Body of pancreas (tissue), 4 donors: Measurements from ENCODE around the gene CLDN3. TPM values are rescaled to one million over a fixed set of nuclear protein-coding genes. Genes with fewer than 3 reads are reported as not detected.
A peak's percentile ranks its signal among the peaks of the same experiment; 100 is the strongest.

ENCODE experiments used
- ATAC-seq: fragments of 150-250 bp; one replicate; pipeline ENCODE4 v1.9.1; 2016
- DNase-seq, 4 donors: peaks; one replicate each; pipeline ENCODE4 v3.0.0-alpha.2; 2019
- H3K27ac ChIP-seq, 4 donors: fragments of 200-600 bp; sonication (generic); 1 replicate in 3 of 4; 2 replicates in 1 of 4; pipeline versions ENCODE4 v1.5.1 to v1.6.1; 2016 to 2019; ENCODE audit warnings: mild to moderate bottlenecking in 1 of 4, mixed read lengths in 1 of 4, moderate library complexity in 1 of 4
- H3K27me3 ChIP-seq, 2 donors: fragments of 200-600 bp; sonication (generic); one replicate each; pipeline ENCODE4 v1.6.0; 2016; ENCODE audit warnings: mild to moderate bottlenecking in 1 of 2
- H3K36me3 ChIP-seq, 2 donors: fragments of 200-600 bp; sonication (generic); replicated peaks in 1 of 2; 2 replicates each; pipeline ENCODE4 v1.5.1; 2016; ENCODE audit warnings: low read depth in 2 of 2; ENCODE audit not compliant: insufficient read depth in 1 of 2
- H3K4me1 ChIP-seq: fragments of 200-600 bp; sonication (generic); one replicate; pipeline ENCODE4 v1.6.0; 2016
- H3K4me3 ChIP-seq, 2 donors: fragments of 200-600 bp; sonication (generic); 1 replicate in 1 of 2; 2 replicates in 1 of 2; pipeline ENCODE4 v1.5.1; 2016 to 2019
- H3K9me3 ChIP-seq, 3 donors: fragments of 200-600 bp; sonication (generic); 1 replicate in 2 of 3; 2 replicates in 1 of 3; pipeline ENCODE4 v1.5.1; 2016
- CTCF ChIP-seq, 7 experiments: fragments of 450-650 bp in 4 of 7; fragments of 200-600 bp in 3 of 7; sonication (generic) in 3 of 7; IDR thresholded peaks; one replicate each; pipeline ENCODE4 v1.5.1; 2016 to 2019; ENCODE audit warnings: antibody characterized with exemption in 7 of 7
- POLR2A ChIP-seq, 3 donors: fragments of 450-650 bp; IDR thresholded peaks; one replicate each; pipeline ENCODE4 v1.6.1; 2016; ENCODE audit warnings: antibody characterized with exemption in 3 of 3, mild to moderate bottlenecking in 2 of 3
- WGBS, 2 donors: methylation state at CpG; one replicate each; pipeline ENCODE4 v1.1.5; 2017; 5-methylcytosine and 5-hydroxymethylcytosine counted together
- intact Hi-C: fragments of 100-400 bp; cut with DNase I; formaldehyde crosslinking; loops from one replicate; pipeline ENCODE4 v1.15.1; 2023
- total RNA-seq, 2 donors: library from RNA; depleted of rRNA; stranded (reverse); fragments of >200 nt; gene quantifications; one replicate each; pipeline ENCODE4 v1.1.0, GENCODE V29; 2016

Gene CLDN3
- total RNA-seq, 2 donors from 2014 or later, result 94.2 to 150 TPM

GRCh38 chr7:73770860-73771670 is 995 bp upstream of the CLDN3 start:
- ATAC-seq, result no peak
- Histone ChIP-seq H3K4me3 (peak overlapping the region in 1 of 2 donors; percentile 13), H3K36me3 (no peaks in the 10 kb centered on the region), H3K9me3 (no peaks in the 10 kb centered on the region), H3K4me1 (peaks cover 33% of the 10 kb centered on the region), H3K27me3 (no peaks in the 10 kb centered on the region), H3K27ac (peak overlapping the region; percentile 83 to 97 (median 92))
- no peak for DNase-seq
- intact Hi-C loops, result no loop called here
- no peak for TF ChIP-seq POLR2A (IDR thresholded peaks at IDR 0.05)
- TF ChIP-seq CTCF (IDR thresholded peaks at IDR 0.05), result no peak
- 59 to 68% methylated on average over 16 to 17 of the region's 17 CpGs for WGBS, 2 donors

- Histone ChIP-seq H3K4me3 (peak overlapping the region; percentile 13 to 58), H3K27ac (peak overlapping the region; percentile 83 to 97 (median 92)), H3K36me3 (no peaks in the 10 kb centered on the region), H3K9me3 (no peaks in the 10 kb centered on the region), H3K27me3 (no peaks in the 10 kb centered on the region), H3K4me1 (peaks cover 33% of the 10 kb centered on the region)
- WGBS, 2 donors, result 13% methylated on average over 49 of the region's 49 CpGs; no CpG with 5 or more reads in 1 of the 2 donors
- TF ChIP-seq POLR2A (IDR thresholded peaks at IDR 0.05) (no peak), CTCF (IDR thresholded peaks at IDR 0.05) (peak in 1 of 7 experiments; percentile 21)
- intact Hi-C loops, result no loop called here
- ATAC-seq (peak; percentile 17), DNase-seq (peak; percentile 44 to 63 (median 50))
Observed at GRCh38 chr7:73769481-73770001, 529 bp downstream of the CLDN3 start.

GRCh38 chr7:73768641-73769480 is 1.2 kb downstream of the CLDN3 start:
- TF ChIP-seq CTCF (IDR thresholded peaks at IDR 0.05) (no peak), POLR2A (IDR thresholded peaks at IDR 0.05) (peak in 2 of 3 donors; percentile 32 to 50)
- intact Hi-C loops, result no loop called here
- WGBS, 2 donors, result 41 to 65% methylated on average over 10 to 47 of the region's 53 CpGs
- H3K27ac ChIP-seq, result peak overlapping the region; percentile 83 to 97 (median 92)
- ATAC-seq (no peak), DNase-seq (no peak)
- no peaks in the 10 kb centered on the region for H3K36me3 ChIP-seq
- no peaks in the 10 kb centered on the region for H3K9me3 ChIP-seq
- peaks cover 33% of the 10 kb centered on the region for H3K4me1 ChIP-seq
- H3K4me3 ChIP-seq, result peak overlapping the region; percentile 13 to 58
- H3K27me3 ChIP-seq, result no peaks in the 10 kb centered on the region

- Histone ChIP-seq H3K9me3 (no peaks in the 10 kb centered on the region), H3K27me3 (no peaks in the 10 kb centered on the region), H3K4me3 (no peak overlapping the region), H3K27ac (peak overlapping the region in 1 of 4 donors; percentile 97), H3K36me3 (no peaks in the 10 kb centered on the region), H3K4me1 (peaks cover 42% of the 10 kb centered on the region)
- TF ChIP-seq CTCF (IDR thresholded peaks at IDR 0.05) (no peak), POLR2A (IDR thresholded peaks at IDR 0.05) (no peak)
- intact Hi-C loops, result no loop called here
- DNase-seq, result no peak
- no peak for ATAC-seq
- WGBS, 2 donors, result 88 to 93% methylated on average over 16 to 17 of the region's 17 CpGs
Observed at GRCh38 chr7:73766556-73767229, 3.4 kb downstream of the CLDN3 start.
